ENCODE results near the gene PPDPF.

DNA sequence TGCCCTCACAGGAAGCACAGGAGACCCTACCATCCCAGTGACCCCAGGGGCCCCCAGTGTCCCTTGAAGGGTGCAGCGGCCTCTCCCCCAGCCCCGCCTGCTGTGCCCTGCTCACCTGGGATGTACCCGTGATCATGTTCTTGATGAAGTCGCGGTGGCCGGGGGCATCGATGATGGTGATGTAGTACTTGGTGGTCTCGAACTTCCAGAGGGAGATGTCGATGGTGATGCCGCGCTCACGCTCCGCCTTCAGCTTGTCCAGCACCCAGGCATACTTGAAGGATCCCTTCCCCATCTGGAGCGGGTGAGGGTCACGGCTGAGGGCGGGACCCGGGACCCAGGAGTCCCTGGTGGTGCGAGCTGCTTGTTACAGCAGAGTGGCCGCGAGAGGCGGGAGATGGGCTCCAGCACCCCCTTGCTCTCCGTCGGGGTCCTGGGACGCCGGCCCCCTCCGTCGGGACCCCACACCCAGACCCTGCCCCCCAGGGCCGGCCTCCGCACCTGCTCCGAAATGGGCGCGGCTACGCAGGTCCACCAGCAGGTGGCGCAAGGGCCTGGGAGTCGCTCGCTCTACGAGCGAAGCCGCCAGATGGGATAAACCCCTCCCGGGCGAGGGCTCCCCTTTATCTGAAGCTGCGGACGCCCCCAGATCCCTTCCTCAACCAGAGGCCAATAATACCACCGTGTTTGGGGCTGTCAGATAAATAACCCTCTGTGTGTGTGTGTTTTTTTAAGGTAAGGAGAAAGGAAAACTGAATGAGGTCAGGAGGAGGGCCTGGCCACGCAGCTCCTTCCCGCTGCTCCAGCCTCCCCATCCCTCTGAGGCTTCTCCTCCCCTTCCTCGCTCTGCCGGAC is 24.6 kb upstream of the PPDPF start:
- TF ChIP-seq, protein P1, sequence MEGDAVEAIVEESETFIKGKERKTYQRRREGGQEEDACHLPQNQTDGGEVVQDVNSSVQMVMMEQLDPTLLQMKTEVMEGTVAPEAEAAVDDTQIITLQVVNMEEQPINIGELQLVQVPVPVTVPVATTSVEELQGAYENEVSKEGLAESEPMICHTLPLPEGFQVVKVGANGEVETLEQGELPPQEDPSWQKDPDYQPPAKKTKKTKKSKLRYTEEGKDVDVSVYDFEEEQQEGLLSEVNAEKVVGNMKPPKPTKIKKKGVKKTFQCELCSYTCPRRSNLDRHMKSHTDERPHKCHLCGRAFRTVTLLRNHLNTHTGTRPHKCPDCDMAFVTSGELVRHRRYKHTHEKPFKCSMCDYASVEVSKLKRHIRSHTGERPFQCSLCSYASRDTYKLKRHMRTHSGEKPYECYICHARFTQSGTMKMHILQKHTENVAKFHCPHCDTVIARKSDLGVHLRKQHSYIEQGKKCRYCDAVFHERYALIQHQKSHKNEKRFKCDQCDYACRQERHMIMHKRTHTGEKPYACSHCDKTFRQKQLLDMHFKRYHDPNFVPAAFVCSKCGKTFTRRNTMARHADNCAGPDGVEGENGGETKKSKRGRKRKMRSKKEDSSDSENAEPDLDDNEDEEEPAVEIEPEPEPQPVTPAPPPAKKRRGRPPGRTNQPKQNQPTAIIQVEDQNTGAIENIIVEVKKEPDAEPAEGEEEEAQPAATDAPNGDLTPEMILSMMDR (conservative IDR thresholded peaks at IDR 0.05): peak; percentile 91
- TF ChIP-seq EZH2 (IDR thresholded peaks at IDR 0.05; ENCODE audit: low read depth): no peak

Data from PC-9 (cell line).